NCI-H1092 (cell line): ENCODE results near the gene FBXO22.
"Not testable (repeated sequence)": the region's sequence is repeated elsewhere in the genome, so short reads cannot be mapped to it uniquely, and the experiment has no call there.

ENCODE experiments used
- DNase-seq: peaks from one replicate; lab custom pipeline; 2025; lab: John Stamatoyannopoulos, UW

FBXO22 gene

DNA sequence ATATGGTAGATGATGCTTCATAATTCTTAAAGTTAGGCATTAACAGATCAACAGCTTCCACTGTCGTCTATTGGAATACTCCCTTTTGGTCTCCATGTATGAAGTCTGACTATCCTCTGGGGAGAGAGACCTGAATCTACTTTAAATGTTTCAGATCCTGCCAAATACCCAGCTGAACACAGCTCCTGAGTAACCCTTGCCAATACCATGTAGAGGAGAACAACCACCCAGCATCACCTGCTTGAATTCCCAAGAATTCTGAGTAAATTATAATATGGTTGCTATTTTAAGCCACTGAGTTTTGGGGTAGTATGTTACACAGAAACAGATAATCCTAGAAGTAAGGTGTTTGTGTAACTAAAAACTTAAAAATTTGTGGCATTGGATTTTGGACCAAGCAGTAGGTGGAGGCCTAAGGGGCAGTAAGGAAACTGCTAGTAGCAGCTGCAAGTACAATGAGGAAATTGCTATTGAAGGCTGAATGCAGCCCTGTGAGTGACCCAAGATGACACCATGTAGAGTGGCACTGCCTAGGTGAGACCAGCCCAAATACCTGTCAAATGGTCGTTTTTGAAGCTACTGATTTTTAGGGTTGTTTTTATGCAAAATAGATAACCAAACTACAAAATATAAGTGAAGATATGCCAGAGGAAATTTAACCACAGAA is 77.6 kb downstream of the FBXO22 start:
- DNase-seq: no peak

DNA sequence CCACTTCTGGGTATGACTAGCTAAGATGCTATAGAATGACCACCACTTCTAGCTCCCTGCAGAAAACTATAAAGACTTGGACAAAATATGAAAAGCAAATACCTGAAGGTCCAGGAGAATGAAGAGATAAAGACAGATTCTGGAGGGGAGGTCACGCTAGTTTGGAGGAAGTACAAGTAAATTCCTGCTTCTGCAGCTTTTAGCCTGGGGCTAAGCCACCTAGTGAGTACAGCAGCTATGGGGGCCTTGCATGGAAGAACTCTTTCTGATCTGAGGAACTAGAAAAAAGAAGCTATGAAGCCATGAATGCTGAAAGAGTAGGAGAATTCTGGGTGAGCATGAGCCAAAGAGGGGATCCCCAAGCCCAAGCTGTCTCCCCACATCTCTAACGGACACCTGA is 78.8 kb downstream of the FBXO22 start:
- no peak for DNase-seq

DNA sequence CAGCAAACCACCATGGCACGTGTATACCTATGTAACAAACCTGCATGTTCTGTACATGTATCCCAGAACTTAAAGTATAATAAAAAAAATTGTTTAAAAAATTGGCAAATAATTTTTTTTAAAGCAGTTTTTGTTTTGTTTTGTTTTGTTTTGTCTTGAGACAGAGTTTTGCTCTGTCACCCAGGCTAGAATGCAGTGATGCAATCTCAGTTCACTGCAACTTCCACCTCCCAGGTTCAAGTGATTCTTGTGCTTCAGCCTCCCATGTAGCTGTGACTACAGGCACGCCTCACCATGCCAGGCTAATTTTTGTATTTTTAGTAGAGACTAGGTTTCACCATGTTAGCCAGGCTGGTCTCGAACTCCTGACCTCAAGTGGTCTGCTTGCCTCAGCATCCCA is 81.0 kb downstream of the FBXO22 start:
- DNase-seq: not testable (repeated sequence)

DNA sequence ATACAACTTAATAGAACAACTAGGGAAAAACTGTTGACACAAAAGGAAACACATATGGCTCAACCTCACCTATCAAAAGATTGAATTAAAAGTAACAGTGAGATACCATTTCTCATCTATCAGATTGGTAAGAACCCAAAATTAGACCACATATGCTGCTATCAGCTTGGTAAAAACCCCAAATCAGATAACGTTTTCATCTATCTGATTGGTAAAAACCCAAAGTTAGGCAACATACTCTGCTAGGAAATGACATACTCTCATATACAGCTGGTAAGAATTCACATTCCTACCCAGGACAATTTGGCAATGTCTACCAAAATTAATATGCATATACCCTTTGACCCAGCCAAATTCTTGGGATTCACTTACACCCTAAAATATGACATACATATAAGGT is 82.3 kb downstream of the FBXO22 start:
- DNase-seq: no peak

- DNase-seq: no peak
Observed at GRCh38 chr15:75989045-75989444, 85.4 kb downstream of the FBXO22 start.

DNA sequence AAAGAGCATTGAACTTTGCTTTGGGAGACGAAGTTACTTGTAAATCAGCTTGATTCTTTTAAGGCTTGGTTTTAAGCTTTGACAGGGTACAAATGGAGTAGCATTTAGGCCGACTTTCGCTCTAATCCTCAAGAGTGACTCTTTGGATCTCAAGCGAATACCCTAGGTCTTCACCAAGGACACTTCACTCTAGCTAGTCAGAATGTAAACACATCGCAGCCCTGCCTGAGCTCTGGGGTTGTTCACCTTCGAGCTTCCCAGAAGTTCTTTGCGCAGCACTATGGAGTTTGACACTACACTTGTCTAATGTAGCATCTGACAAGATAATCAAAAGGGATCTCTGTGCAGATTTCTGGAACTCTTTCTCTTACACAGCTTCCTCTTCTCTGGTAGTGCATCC is 86.2 kb downstream of the FBXO22 start:
- DNase-seq: no peak
